GM12892 (cell line): Measurements from ENCODE around the gene SH3RF3.

Experiments
- DNase-seq: peaks from one replicate; pipeline ENCODE4 v3.0.0; 2011; ENCODE audit not compliant: insufficient read length
- FAIRE-seq: peaks from 2 replicates; lab custom pipeline; 2011; peaks lifted over from hg19 to GRCh38; lab: Jason Lieb, UNC
- POLR2A ChIP-seq: IDR thresholded peaks from 2 replicates; pipeline ENCODE4 v1.6.1; 2011; ENCODE audit warnings: low read depth, low read length, control low read depth
- POLR2AphosphoS5 ChIP-seq: IDR thresholded peaks from 2 replicates; pipeline ENCODE4 v1.6.1; 2011; ENCODE audit warnings: low read depth, low read length, control low read depth
- TAF1 ChIP-seq: IDR thresholded peaks from 2 replicates; pipeline ENCODE4 v1.6.1; 2011; ENCODE audit warnings: low read depth, mild to moderate bottlenecking, control low read depth, low read length, borderline replicate concordance

SH3RF3 gene

DNA sequence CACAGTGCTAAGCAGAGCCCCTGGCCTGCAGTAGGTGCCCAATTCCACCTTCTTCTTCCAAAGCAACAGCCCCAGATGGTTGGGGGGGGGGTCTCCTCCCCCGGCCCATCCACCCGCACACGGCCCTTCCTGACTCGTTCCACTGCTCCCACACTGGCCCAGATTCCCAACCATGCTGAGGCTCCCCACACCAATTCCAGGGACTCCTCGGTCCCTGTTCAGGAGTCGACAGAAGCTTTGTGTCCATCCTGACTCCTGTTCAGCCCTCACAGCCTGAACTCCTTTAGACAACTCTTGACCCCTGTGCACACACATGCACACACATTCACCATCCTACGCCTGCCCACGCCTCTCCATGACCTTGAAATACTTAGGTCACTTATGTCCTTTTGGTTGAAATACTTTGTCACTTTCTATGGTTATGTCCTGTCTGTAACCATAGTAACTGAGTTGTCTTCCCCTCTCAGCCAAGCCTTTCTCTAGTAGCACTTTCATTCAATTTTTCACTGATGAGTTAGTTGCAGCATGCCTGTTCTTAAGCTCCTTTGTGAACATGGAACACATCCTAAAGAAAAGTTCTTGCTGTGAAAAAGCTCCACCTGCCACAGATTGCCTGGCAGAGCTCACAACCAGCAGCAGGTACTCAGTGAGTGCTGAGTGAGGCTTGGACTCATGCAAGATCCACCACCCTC lies 258.9 kb downstream of the SH3RF3 start:
- TF ChIP-seq POLR2AphosphoS5 (no peak), TAF1 (no peak), POLR2A (no peak)
- DNase-seq (no peak), FAIRE-seq (no peak)

DNA sequence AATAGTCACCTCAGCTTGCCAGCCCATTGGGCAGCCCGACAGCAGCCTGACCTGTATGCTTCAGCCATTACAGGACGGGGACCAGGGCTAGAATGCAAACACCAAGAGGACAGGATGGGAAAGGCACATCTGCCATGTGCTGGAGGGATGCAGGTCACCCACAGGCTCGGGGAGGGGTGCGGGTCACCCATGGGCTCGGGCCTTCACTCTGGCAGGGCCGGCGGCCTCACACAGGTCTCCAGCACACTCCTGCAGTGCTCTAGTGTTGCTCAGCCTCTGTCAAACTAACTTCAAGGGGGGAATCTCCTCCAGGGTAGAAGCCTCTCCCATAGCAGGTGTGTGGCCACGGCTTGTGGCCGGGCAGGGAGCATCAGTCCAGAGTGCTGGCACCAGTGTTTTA lies 262.2 kb downstream of the SH3RF3 start:
- FAIRE-seq: no peak
- no peak for DNase-seq
- TF ChIP-seq TAF1 (no peak), POLR2A (no peak), POLR2AphosphoS5 (no peak)

- TF ChIP-seq POLR2A: no peak
- TF ChIP-seq TAF1: no peak
- no peak for TF ChIP-seq POLR2AphosphoS5
- no peak for FAIRE-seq
- no peak for DNase-seq
Observed at GRCh38 chr2:109392140-109392539, 263.1 kb downstream of the SH3RF3 start.

DNA sequence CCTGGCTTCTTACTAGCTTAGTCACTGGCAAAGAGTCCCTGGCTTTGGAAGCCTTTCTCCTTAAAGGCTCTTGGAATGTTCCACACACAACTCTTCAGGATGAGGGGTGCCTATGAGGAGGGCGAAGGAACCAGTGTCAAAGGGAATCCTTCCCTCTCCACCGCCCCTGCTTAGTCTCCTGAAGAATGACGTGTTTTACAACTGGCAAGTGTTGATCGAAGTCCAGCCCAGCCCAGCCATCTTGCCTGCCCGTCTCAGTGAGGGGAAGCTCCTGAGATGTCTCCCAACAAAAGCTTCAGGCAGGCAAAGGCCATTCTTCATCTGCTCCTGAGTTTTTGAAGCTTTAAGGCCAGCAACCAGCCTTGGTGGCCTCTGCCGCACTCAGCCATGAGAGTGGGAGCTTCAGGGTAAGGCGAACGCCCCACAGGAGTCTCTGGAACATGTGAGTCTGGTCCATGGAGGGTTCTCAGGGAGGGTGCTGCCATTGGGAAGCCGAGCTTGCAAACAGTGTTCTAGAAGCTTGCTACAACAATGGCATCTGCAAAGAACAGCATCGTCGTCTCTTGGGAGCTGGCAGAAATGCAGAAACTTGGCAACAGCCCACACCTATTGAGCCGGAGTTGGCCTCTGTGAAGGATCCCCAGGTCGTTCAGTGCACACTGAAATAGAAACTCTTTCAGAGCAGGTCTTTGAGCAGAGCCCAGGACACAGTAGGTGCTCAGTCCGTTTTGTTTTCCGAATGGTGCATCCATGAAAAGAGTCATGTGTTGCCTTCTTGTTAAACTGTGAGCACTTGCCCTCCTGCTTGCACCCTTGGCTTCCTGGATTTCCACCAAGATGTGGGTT lies 264.0 kb downstream of the SH3RF3 start:
- TF ChIP-seq POLR2A (no peak), TAF1 (no peak), POLR2AphosphoS5 (no peak)
- FAIRE-seq (no peak), DNase-seq (no peak)

- TF ChIP-seq TAF1: no peak
- no peak for TF ChIP-seq POLR2AphosphoS5
- TF ChIP-seq POLR2A: no peak
Observed at GRCh38 chr2:109393662-109393972, 264.6 kb downstream of the SH3RF3 start.

GRCh38 chr2:109395494-109396201 lies 266.6 kb downstream of the SH3RF3 start:
- no peak for TF ChIP-seq TAF1
- TF ChIP-seq POLR2AphosphoS5: no peak
- TF ChIP-seq POLR2A: no peak
- DNase-seq (no peak), FAIRE-seq (no peak)

More at GRCh38 chr2:109393662-109393972, 264.6 kb downstream of the SH3RF3 start:
- DNase-seq (no peak), FAIRE-seq (no peak)

DNA sequence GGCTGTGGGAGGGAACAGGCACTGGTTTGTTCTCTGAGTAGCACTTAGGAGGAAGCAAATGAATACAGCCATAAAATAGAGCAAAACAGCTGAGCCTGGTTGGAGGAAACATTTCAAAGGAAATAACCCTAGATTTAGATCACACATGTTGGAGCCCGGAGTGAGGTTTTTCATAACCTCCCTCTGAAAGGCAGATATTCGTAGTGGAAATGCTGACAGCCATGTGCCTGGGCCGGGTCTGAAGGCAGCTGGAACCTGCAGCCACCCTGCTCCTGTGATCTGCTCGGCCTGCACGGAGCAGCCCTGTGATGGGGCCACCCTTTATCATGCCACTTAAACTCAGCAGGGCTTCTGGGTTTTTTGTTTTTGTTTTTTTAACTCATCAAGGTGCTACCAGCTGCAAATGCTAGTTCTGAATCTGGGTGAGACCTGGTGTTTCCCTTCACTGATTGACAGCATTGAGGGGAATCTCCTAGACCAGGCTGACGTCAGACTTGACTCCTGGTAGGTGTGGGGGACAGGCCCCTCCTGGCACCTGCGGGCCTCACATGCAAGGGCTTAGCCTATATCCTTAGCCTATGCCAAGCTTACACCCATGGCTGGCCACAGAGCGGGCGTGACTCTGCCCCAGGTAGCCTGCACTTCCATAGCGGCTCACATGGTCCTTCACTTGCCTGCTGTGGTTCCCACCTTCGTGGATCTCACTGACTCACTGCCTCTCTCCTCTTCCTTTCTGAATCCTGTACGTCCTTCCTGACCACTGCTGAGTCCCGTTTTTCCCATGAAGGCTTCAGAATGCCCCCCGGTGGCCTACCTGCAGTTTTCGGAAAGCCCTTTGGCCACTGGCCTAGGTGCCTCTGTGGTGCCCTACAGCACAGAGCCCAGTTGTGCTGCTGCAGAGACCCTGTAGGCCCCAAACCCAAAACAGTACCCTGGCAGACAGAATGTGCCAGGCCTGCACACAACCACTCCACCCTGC lies 267.5 kb downstream of the SH3RF3 start:
- no peak for TF ChIP-seq TAF1
- TF ChIP-seq POLR2AphosphoS5: no peak
- TF ChIP-seq POLR2A: no peak
- DNase-seq (no peak), FAIRE-seq (no peak)

DNA sequence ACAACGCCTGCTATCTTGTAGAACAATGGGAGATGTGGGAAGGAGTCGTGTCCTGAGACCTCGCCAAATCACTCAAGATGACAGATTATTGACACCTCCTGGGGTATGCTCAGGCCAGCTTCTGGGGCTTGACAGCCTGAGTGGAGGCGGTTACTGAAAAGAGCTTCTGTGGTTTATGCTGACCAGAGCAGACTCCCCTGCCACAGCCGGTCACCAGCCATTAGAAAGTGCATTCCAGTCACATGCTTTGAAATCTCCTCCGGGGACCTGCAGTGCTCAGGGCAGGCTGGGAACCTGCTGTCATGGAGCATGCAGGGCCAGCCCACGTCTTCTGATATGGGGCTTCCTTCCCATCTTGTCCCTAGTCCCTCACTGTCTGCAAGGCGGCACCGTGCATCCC lies 268.9 kb downstream of the SH3RF3 start:
- no peak for TF ChIP-seq TAF1
- TF ChIP-seq POLR2AphosphoS5: no peak
- TF ChIP-seq POLR2A: no peak
- no peak for FAIRE-seq
- no peak for DNase-seq

DNA sequence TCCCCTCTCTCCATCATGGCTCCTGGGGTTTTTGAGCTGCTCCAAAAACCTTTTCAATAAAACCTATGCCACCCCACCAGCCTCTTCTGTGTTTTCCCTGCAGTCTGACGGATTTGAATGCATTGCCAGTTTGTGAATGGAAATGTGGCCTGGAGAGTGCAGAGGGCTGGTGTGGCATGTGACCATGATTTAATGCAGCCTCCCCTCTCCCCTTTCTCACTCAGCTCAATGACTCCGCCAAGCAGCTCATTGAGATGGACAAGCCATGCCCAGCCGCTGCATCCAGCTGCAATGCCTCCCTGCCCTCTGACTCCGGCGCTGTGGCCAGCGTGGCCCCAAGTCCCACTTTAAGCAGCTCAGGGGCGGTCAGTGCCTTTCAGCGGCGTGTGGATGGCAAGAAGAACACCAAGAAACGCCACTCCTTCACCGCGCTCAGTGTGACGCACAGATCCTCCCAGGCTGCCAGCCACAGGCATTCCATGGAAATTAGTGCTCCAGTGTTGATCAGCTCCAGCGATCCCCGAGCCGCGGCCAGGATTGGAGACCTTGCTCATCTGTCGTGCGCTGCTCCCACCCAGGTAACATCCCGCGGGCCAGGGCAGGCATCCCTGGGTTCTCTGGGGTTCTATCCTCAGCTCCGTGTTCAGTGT lies 269.5 kb downstream of the SH3RF3 start:
- FAIRE-seq (no peak), DNase-seq (no peak)
- TF ChIP-seq POLR2A: no peak

DNA sequence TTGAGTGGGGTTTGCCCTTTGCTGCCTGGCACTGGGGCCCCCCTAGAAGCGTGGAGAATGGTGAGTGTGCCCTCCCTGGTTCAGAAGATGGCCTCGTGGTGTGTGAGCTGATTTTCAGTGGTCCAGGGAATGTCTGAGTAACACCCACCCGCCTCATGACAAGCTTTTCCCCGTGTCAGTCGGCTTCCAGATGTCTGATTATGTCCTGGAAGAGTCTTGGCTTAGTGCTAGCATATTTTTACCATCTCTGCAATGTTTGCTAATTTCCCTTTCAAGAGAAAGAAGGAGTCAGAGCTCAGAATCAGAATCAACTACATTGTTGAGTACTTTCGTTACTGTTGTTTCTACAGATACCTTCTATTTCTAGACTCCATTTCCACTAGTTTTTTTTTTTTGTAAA lies 270.1 kb downstream of the SH3RF3 start:
- no peak for DNase-seq
- TF ChIP-seq TAF1 (no peak), POLR2AphosphoS5 (no peak)
- FAIRE-seq: no peak

- DNase-seq: no peak
- no peak for TF ChIP-seq POLR2A
- TF ChIP-seq TAF1: no peak
- no peak for TF ChIP-seq POLR2AphosphoS5
- FAIRE-seq: no peak
Observed at GRCh38 chr2:109400102-109400501, 271.1 kb downstream of the SH3RF3 start.

DNA sequence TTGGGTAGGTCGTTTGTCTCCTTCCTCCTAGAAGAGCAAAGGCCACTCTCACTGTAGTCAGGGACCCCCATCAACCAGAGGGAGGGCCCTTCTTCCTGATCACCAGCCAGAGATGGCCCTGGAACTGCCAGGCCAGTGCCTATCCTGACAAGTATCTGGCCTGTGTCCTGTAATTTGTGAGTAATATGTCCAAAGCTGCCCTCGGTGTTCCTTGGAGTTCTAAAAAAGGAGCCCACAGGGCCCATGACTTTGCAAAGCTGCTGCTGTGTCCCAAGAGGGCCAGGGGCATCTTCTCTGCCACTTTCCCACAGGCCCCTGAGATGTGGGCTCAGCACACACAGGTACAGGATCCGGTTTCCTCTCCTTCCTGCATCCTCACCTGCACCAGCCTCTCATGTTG lies 272.4 kb downstream of the SH3RF3 start:
- FAIRE-seq (no peak), DNase-seq (no peak)
- TF ChIP-seq TAF1 (no peak), POLR2A (no peak), POLR2AphosphoS5 (no peak)
